SH-SY5Y (cell line): ENCODE results near the gene NISCH.

Experiments
- GATA2 ChIP-seq: IDR thresholded peaks from 2 replicates; pipeline ENCODE4 v1.6.1; 2011; ENCODE audit warnings: mild to moderate bottlenecking, low read depth, low read length
- GATA3 ChIP-seq: IDR thresholded peaks from 2 replicates; pipeline ENCODE4 v1.6.1; 2011; ENCODE audit warnings: low read depth, mild to moderate bottlenecking, low read length, moderate library complexity

GRCh38 chr3:52535411-52536111, 80.2 kb downstream of the NISCH start:
- TF ChIP-seq GATA2 (no peak), GATA3 (no peak)
